ENCODE data around the gene DST.

DST gene

DNA sequence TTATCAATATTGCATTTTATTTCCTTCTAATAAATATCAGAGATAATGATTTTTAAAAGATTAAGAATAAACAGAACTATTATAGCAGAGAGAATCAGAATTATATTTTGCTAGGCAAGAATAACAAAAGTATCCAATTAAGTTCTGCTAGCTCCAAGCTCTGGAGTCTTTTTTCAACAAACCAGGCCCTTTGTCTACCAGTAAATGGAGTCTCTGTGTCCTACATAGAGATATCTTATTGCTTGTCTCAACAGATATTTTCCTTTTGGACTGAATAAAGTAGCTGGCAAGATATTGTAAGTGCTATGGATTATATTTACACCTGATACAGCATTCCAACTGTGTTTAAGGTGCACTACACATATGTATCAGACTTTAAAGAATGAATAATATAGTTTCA is 107.1 kb downstream of the DST start:
- DNase-seq, result no peak

- DNase-seq, result no peak
Observed at GRCh38 chr6:56534680-56535419, 107.8 kb downstream of the DST start.

- DNase-seq, result no peak
Observed at GRCh38 chr6:56532766-56533551, 109.7 kb downstream of the DST start.

DNA sequence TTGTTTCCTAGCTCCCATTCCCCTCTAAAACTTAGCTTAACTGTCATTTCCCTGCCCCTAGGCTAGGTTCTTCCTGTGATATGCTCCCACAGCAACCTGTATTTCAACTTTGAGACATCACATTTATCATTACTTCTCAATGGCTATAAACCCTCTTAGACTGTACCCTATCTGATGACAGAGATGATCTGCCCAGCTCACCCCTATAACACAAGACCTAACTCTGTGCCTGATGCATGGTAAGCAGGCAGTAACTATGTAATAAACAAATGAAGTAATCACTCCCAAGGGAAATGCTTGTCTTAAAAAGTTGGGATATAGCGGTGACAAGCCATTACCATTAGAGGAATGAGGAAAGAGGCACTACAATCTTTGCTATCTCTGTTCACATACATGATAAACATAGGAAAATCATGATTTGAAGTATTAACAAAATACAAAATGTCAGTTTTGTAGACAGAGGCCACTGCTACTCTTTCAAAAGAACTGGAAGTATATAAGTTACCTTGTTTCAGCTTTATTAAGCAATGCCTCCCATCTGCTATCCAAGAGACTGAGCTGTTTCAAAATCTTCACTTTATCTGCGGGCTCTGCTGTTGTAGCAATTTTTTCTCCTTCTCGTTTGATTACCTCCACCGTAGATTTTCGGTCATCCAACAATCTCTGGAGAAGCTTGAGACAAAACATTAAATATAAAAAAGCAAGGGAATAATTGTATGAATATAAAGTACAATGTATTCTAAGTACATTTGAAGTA is 110.7 kb downstream of the DST start:
- DNase-seq, result no peak

- DNase-seq, result no peak
Observed at GRCh38 chr6:56529594-56530191, 113.0 kb downstream of the DST start.

- DNase-seq, result no peak
Observed at GRCh38 chr6:56528412-56528841, 114.3 kb downstream of the DST start.

DNA sequence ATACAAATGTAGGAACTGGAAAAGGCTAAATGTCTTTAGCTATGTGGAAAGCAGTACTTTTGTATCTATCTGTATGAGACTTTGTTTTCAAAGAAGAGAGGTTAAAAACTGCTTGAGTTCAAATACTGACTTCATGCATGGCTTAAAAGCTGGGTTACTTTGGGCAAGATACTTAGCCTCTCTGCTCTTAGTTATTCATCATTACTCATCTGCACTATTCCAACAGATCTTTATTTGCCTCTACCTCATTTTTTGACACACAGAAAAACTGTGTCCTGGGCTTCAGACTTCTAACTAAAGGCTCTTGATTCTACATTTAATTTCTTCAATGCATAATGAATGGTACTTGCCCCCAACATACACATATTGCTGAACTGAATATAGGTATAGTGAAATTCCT is 114.8 kb downstream of the DST start:
- no peak for DNase-seq

DNA sequence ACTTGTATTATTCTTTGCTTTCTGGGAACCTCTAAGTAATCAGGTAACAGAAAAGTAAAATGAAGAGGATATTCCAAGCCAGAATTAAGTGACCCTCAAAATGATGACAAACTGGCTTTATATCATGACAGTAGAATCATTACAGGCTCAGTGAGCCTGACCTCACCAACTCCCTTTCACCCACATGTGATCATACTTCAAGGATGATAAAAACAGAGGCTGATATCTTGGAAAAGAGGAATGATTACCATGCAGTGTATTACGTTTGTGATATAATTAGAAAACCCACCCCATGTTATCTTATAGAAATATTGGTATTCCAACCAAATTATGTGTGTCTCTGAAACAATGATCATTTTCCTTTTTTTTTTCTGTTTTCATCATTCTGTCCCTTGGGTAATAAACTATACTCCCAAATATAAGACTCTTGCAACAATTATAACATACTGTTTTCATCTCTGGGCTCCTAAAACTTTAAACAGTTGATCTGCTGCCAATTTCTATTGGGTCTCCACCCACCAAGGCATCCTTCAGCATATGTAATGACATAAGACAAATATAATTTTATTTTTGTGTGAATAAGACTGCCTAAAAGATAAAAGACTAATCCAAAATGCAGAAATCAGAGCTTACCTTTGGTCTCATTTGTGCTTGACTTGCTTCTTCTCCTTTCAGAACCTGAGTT is 115.7 kb downstream of the DST start:
- no peak for DNase-seq

DNA sequence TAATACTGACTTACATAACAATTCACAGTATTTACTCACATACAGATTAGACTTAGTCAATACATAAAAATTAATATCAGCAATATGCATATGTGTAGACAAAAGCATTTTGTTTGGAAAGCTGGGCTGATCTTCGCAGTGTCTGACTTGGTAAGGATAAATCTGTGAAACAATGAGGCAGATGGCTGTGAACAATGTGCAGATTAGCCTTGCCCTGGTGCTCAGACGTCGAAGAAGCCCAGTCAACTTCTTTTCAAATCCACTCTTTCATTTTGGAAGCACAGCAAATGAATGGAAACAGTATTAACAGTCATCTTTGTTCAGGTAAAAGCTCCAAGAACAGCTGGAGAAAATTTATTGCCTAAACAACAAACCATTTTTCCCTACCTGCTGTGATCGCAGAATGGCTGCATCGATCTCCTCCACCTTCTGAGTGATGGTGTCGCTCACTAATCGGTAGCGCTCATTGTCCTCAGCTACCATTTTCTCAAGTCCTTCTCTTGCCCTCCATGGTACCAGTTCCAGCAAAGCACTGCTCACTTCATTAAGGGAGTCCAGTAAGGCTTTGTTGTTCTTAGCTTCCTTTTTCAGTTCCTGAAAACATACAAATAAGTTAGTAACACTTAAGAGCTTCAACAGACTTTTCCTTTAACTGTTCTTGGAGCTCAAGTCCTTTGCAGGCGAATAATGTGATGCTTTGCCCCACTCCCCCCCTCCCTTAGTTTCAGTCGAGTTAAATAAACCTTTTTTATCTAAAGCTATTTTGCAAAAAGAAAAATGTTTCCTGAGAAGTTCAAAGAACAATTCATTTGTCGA is 116.5 kb downstream of the DST start:
- DNase-seq, result no peak

GRCh38 chr6:56524891-56525703 is 117.6 kb downstream of the DST start:
- no peak for DNase-seq

- DNase-seq, result no peak
Observed at GRCh38 chr6:56522495-56523270, 120.0 kb downstream of the DST start.

GRCh38 chr6:56521976-56522375 is 120.7 kb downstream of the DST start:
- no peak for DNase-seq

GRCh38 chr6:56521454-56521853 is 121.2 kb downstream of the DST start:
- DNase-seq, result no peak

DNA sequence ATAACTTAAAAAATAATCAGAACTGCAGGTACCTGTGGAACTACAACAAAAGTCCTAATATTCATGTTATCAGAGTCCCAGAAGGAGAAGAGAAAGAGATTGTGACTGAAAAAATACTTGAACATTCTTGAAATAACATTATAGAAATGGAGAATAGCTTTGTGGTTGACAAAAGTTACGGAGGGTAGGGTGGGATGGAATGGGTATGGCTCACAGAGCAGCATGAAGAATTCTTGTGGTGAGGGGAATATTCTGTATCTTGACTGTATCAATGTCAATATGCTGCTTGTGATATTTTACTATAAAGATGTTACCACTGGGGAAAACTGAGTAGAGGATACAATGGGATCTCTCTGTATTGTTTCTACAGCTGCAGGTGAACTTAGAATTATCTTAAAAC is 122.5 kb downstream of the DST start:
- no peak for DNase-seq

- no peak for DNase-seq
Observed at GRCh38 chr6:56518995-56519767, 123.5 kb downstream of the DST start.

- peak; percentile 16 for DNase-seq
Observed at GRCh38 chr6:56517155-56517745, 125.4 kb downstream of the DST start.

DNA sequence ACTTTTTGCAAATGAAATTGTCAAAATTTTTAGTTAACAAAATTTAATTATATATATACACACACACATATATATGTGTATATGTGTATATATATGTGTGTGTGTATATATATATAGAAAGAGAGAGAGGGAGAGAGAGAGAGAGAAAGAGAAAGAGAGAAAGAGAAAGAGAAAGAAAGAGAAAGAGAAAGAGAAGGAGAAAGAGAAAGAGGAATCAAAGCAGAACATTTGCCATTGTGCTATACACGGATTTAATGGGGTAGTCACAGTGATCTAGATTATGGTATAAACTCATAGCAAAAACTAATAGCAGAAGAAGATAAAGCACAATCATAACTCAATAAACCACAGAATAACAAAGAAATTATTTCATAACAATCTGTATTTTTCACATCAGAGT is 126.7 kb downstream of the DST start:
- peak; percentile 7 for DNase-seq

GRCh38 chr6:56515081-56515905 is 127.4 kb downstream of the DST start:
- DNase-seq, result no peak

All from inflammatory macrophage treated with lipopolysaccharide for 4 hours (primary cell).